Measurements from ENCODE around the gene ABHD17A. TPM values are rescaled to one million over a fixed set of nuclear protein-coding genes. Genes with fewer than 3 reads are reported as not detected.

ABHD17A gene
- total RNA-seq, 1 experiment from 2014 or later = 68.2 TPM

GRCh38 chr19:1862424-1863327 lies 22.6 kb downstream of the ABHD17A start:
- peak overlapping the region; percentile 91 to 94 for H3K4me3 ChIP-seq (replicated peaks in 1 of 2; ENCODE audit: low read depth in 1 of 2, low read length in 2 of 2)
- BruUV-seq (replicated peaks) = no TSS peak
- intact Hi-C loops (cut with micrococcal nuclease) = no loop called here
- no peaks in the 10 kb centered on the region for H3K9me2 ChIP-seq (ENCODE audit: insufficient read depth)
- no peak overlapping the region for H2AFZ ChIP-seq (ENCODE audit: low read depth, low read length, poor library complexity, severe bottlenecking)
- H3K79me2 ChIP-seq (ENCODE audit: insufficient read depth, low read length) = peaks cover 50% of the 10 kb centered on the region
- CTCF ChIA-PET = no interaction called here
- H3K4me2 ChIP-seq (ENCODE audit: low read length) = peak overlapping the region; percentile 91
- POLR2A ChIA-PET = no interaction called here
- H3K27ac ChIP-seq (ENCODE audit: low read depth, low read length) = peak overlapping the region; percentile 99
- peak overlapping the region; percentile 97 for H3K9ac ChIP-seq (ENCODE audit: low read length)
- no peaks in the 10 kb centered on the region for H3K9me3 ChIP-seq (ENCODE audit: control insufficient read depth in 1 of 2, insufficient read depth in 1 of 2, low read depth in 1 of 2, low read length in 2 of 2)
- DNase-seq (ENCODE audit: low read depth, low spot score) (no peak), ATAC-seq (peak; percentile 10)
- no peaks in the 10 kb centered on the region for H3K27me3 ChIP-seq (ENCODE audit: insufficient read depth, low read length)
- no peaks in the 10 kb centered on the region; the same call in 1 of the 2 replicates for H4K20me1 ChIP-seq (ENCODE audit: insufficient read depth)
- RAD21 ChIA-PET (ENCODE audit: low non-redundant PET in 1 of 2, low total read pairs in 2 of 2, uncharacterized antibody in 2 of 2, unreplicated experiment in 2 of 2) = no interaction called here
- H3K4me1 ChIP-seq (ENCODE audit: control insufficient read depth in 1 of 2, insufficient read depth in 2 of 2, low read length in 2 of 2) = peaks cover 44 to 59% of the 10 kb centered on the region in 2 experiments
- no peak for TF ChIP-seq SRF (IDR thresholded peaks at IDR 0.05; ENCODE audit: low read depth)
- TF ChIP-seq ATF3 (IDR thresholded peaks at IDR 0.05) = no peak
- TF ChIP-seq MAX (IDR thresholded peaks at IDR 0.05) = peak; percentile 18; the same call in 1 of the 2 replicates
- TF ChIP-seq ELF1 (IDR thresholded peaks at IDR 0.05; ENCODE audit: borderline replicate concordance, low read depth) = no peak
- no peak for TF ChIP-seq TCF7L2 (IDR thresholded peaks at IDR 0.05; ENCODE audit: borderline replicate concordance, extremely low read depth, insufficient read depth, insufficient read length)
- 0 out of 4 replicates have a peak, but pooled peaks cover 0 to 4% of the 10 kb centered on the region in 2 experiments for H3K36me3 ChIP-seq (ENCODE audit: control insufficient read depth in 1 of 2, insufficient read depth in 2 of 2, low read length in 2 of 2)

- peaks cover 56% of the 10 kb centered on the region for H3K79me2 ChIP-seq (ENCODE audit: insufficient read depth, low read length)
- H2AFZ ChIP-seq (ENCODE audit: low read depth, low read length, poor library complexity, severe bottlenecking) = no peak overlapping the region
- peak overlapping the region; percentile 91 to 94 for H3K4me3 ChIP-seq (replicated peaks in 1 of 2; ENCODE audit: low read depth in 1 of 2, low read length in 2 of 2)
- TSS peak; percentile 77 for BruUV-seq (replicated peaks)
- no peaks in the 10 kb centered on the region for H3K9me2 ChIP-seq (ENCODE audit: insufficient read depth)
- no peaks in the 10 kb centered on the region for H3K27me3 ChIP-seq (ENCODE audit: insufficient read depth, low read length)
- TF ChIP-seq, protein P1, sequence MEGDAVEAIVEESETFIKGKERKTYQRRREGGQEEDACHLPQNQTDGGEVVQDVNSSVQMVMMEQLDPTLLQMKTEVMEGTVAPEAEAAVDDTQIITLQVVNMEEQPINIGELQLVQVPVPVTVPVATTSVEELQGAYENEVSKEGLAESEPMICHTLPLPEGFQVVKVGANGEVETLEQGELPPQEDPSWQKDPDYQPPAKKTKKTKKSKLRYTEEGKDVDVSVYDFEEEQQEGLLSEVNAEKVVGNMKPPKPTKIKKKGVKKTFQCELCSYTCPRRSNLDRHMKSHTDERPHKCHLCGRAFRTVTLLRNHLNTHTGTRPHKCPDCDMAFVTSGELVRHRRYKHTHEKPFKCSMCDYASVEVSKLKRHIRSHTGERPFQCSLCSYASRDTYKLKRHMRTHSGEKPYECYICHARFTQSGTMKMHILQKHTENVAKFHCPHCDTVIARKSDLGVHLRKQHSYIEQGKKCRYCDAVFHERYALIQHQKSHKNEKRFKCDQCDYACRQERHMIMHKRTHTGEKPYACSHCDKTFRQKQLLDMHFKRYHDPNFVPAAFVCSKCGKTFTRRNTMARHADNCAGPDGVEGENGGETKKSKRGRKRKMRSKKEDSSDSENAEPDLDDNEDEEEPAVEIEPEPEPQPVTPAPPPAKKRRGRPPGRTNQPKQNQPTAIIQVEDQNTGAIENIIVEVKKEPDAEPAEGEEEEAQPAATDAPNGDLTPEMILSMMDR (IDR thresholded peaks at IDR 0.05 in 2 of 3, conservative IDR thresholded peaks at IDR 0.05 in 1 of 3; ENCODE audit: borderline replicate concordance in 1 of 3, insufficient read depth in 1 of 3, low read depth in 2 of 3, low read length in 2 of 3) = no peak
- no peak for TF ChIP-seq RAD21 (IDR thresholded peaks at IDR 0.05; ENCODE audit: low read depth)
- no peak for TF ChIP-seq CEBPB (IDR thresholded peaks at IDR 0.05; ENCODE audit: low read depth)
- no peak for TF ChIP-seq EGR1 (IDR thresholded peaks at IDR 0.05; ENCODE audit: low read depth)
- no peak for TF ChIP-seq JUND (IDR thresholded peaks at IDR 0.05)
- no peak for TF ChIP-seq SP1 (IDR thresholded peaks at IDR 0.05; ENCODE audit: low read depth)
- no peak for TF ChIP-seq ZNF274 (IDR thresholded peaks at IDR 0.05; ENCODE audit: low read depth, low read length)
- no peak; the same call in 1 of the 2 replicates for TF ChIP-seq MAX (IDR thresholded peaks at IDR 0.05)
- no peak for TF ChIP-seq YY1 (IDR thresholded peaks at IDR 0.05; ENCODE audit: extremely low read depth, insufficient replicate concordance, low read depth, low read length)
- TF ChIP-seq SRF (IDR thresholded peaks at IDR 0.05; ENCODE audit: low read depth) = no peak
- no peak for TF ChIP-seq TCF7L2 (IDR thresholded peaks at IDR 0.05; ENCODE audit: borderline replicate concordance, extremely low read depth, insufficient read depth, insufficient read length)
- RAD21 ChIA-PET (ENCODE audit: low non-redundant PET in 1 of 2, low total read pairs in 2 of 2, uncharacterized antibody in 2 of 2, unreplicated experiment in 2 of 2) = no interaction called here
- peaks cover 50 to 66% of the 10 kb centered on the region in 2 experiments for H3K4me1 ChIP-seq (ENCODE audit: control insufficient read depth in 1 of 2, insufficient read depth in 2 of 2, low read length in 2 of 2)
- H3K9me3 ChIP-seq (ENCODE audit: control insufficient read depth in 1 of 2, insufficient read depth in 1 of 2, low read depth in 1 of 2, low read length in 2 of 2) = no peaks in the 10 kb centered on the region
- H4K20me1 ChIP-seq (ENCODE audit: insufficient read depth) = no peaks in the 10 kb centered on the region; the same call in 1 of the 2 replicates
- DNase-seq (ENCODE audit: low read depth, low spot score) (no peak), ATAC-seq (no peak)
- CTCF ChIA-PET = no interaction called here
- peak overlapping the region; percentile 97 for H3K9ac ChIP-seq (ENCODE audit: low read length)
- POLR2A ChIA-PET = no interaction called here
- H3K4me2 ChIP-seq (ENCODE audit: low read length) = peak overlapping the region; percentile 91
- 0 out of 4 replicates have a peak, but pooled peaks cover 0 to 4% of the 10 kb centered on the region in 2 experiments for H3K36me3 ChIP-seq (ENCODE audit: control insufficient read depth in 1 of 2, insufficient read depth in 2 of 2, low read length in 2 of 2)
- intact Hi-C loops (cut with micrococcal nuclease) = no loop called here
- peak overlapping the region; percentile 99 for H3K27ac ChIP-seq (ENCODE audit: low read depth, low read length)
These were observed 23.2 kb downstream of the ABHD17A start for GRCh38 chr19:1862068-1862423.
